Measurements from ENCODE around the gene UTP3. TPM values are rescaled to one million over a fixed set of nuclear protein-coding genes. Genes with fewer than 3 reads are reported as not detected.

The UTP3 gene
- total and polyA plus RNA-seq, 11 donors: 7.3 to 28.9 (median 17.4) TPM

DNA sequence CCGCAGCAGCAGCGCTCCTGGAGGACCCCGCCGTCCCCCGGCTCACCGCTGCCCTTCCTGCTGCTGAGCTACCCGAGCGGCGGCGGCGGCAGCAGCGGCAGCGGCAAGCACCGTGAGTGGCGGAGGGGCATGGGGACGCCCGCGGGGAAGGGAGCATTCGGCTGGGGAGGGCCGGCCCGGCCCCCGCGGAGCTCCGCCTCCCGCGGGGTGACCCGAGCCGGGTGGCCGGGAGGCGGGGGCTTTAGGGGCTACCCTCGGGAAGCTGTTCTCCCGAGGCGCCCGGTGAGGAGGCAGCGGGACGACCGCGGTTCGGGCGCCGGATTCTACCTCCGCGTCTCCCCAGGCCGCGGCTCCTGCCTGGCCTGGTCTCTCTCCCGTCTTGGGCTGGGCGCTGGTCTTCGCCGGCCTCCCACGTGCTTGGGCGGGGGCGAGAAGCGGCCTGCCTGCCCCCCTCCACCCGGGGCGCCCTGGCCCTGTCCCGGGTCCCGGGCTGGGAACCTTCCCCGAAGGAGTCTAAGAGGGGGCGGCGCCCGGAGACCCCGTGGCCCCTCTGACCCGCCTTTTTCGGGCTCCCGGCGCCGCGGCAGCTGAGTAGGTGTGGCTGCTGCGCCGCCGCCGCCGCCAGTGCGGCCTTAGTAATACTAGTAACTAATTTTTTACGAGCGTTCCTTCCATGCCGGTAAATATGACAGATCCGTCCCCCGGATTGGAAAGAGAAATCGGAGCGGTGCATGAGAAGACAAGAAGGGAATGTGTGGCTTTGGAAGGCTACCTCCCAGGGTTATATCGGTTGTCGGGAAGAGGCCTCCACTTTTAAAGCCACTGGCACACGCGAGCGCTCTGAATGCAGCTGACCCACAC, 17.1 kb downstream of the UTP3 start:
- peak overlapping the region; percentile 71 to 93 (median 84) for H3K4me3 ChIP-seq
- 0 to 1% (median 0%) methylated on average over 28 to 86 of the region's 86 CpGs for WGBS, 4 donors
- H3K4me1 ChIP-seq: peaks cover 0 to 25% (median 15%) of the 10 kb centered on the region in 12 donors
- intact Hi-C loops (cut with DNase I): loop anchor here in 6 of 10 donors (1.0 to 10.0 kb wide), 7 partner anchors 17 to 289 kb away; partner anchors contain the start of genes UTP3 (in 4 of the 6), DCK (in 2 of the 6), GRSF1 (in 1 of the 6) and MOB1B (in 1 of the 6)
- TF ChIP-seq CTCF (IDR thresholded peaks at IDR 0.05): peak in 1 of 12 donors; percentile 7
- TF ChIP-seq POLR2A (IDR thresholded peaks at IDR 0.05): no peak
- DNase-seq: peak; percentile 80 to 89 (median 83)
- H3K27me3 ChIP-seq: no peaks in the 10 kb centered on the region
- H3K36me3 ChIP-seq: no peaks in the 10 kb centered on the region
- peak; percentile 75 to 84 (median 82) for ATAC-seq
- H3K9me3 ChIP-seq: no peaks in the 10 kb centered on the region
- H3K27ac ChIP-seq: peak overlapping the region; percentile 84 to 98 (median 95)

DNA sequence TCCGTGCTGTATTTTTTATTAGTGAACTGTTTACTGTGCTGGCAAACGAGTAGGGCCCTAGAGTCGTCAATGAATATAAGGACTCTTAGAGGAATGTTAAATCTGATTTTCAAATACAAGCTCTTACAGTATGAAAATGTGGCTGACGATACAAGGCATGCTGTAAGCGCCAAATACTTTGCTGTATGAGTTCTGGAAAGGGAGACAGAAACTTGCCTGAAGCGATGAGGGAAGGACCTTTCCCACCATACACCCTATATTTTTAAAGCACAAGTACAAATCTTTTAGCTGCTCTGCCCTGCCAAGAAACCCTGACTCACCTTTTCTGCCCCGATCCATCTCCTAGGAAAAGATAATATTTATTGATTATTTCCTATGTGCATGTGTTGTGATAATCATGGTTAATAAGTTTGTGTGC, 17.7 kb downstream of the UTP3 start:
- no peaks in the 10 kb centered on the region for H3K27me3 ChIP-seq
- no peaks in the 10 kb centered on the region for H3K36me3 ChIP-seq
- WGBS, 4 donors: 8 to 12% (median 11%) methylated on average over 7 of the region's 7 CpGs
- no peak for ATAC-seq
- peak overlapping the region; percentile 71 to 93 (median 84) for H3K4me3 ChIP-seq
- H3K9me3 ChIP-seq: no peaks in the 10 kb centered on the region
- intact Hi-C loops (cut with DNase I): loop anchor here in 4 of 10 donors (5.0 to 10.0 kb wide), 5 partner anchors 129 to 289 kb away; partner anchors contain the start of genes DCK (in 2 of the 4), GRSF1 (in 1 of the 4) and MOB1B (in 1 of the 4)
- H3K27ac ChIP-seq: peak overlapping the region; percentile 84 to 98 (median 95)
- H3K4me1 ChIP-seq: peaks cover 0 to 25% (median 15%) of the 10 kb centered on the region in 12 donors
- no peak for DNase-seq
- TF ChIP-seq CTCF (IDR thresholded peaks at IDR 0.05): no peak
- TF ChIP-seq POLR2A (IDR thresholded peaks at IDR 0.05): no peak

DNA sequence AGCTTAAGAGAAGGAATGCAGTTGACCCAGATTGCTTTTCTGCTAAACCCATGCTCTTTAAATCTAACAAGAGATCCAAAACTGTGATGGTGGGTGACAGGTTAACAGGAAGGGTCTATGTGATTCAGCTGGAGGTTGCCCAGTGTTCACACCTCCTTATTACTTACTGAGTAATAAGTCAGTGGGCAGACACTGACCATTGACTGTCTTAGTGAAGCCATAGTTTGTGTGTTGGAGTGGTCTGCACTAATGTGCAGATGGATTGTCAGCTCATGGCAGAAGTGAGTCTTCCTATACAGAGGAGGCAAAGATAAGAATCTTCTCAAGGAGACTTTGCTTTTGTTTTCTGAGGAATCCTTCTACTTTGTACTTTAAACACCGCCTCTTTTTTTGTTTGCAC, 18.2 kb downstream of the UTP3 start:
- H3K27ac ChIP-seq: peak overlapping the region in 7 of 12 donors; percentile 93 to 98 (median 97)
- no peaks in the 10 kb centered on the region for H3K36me3 ChIP-seq
- no peaks in the 10 kb centered on the region for H3K27me3 ChIP-seq
- H3K4me3 ChIP-seq: peak overlapping the region in 10 of 12 donors; percentile 71 to 93 (median 84)
- no peak for ATAC-seq
- TF ChIP-seq CTCF (IDR thresholded peaks at IDR 0.05) (no peak), POLR2A (IDR thresholded peaks at IDR 0.05) (no peak)
- H3K9me3 ChIP-seq: no peaks in the 10 kb centered on the region
- WGBS, 4 donors: 86 to 98% (median 91%) methylated on average over 1 of the region's 1 CpG
- intact Hi-C loops (cut with DNase I): loop anchor here in 4 of 10 donors (5.0 to 10.0 kb wide), 5 partner anchors 128 to 288 kb away; partner anchors contain the start of genes DCK (in 2 of the 4), GRSF1 (in 1 of the 4) and MOB1B (in 1 of the 4)
- H3K4me1 ChIP-seq: peaks cover 0 to 29% (median 15%) of the 10 kb centered on the region in 12 donors
- DNase-seq: no peak

Measured in heart left ventricle (tissue), 16 donors.